RWPE2 (cell line): ENCODE data around the gene OSGEP.
A peak's percentile ranks its signal among the peaks of the same experiment; 100 is the strongest.

Experiments used
- ATAC-seq: fragments of 200-7000 bp; cut with Tn5 transposase; 3 replicates; pipeline ENCODE4 v1.9.1; 2021; ENCODE audit warnings: low read depth
- DNase-seq: peaks from one replicate; pipeline ENCODE4 v3.0.0-alpha.2; 2020; ENCODE audit warnings: low spot score
- H3K27ac ChIP-seq: fragments of 450-650 bp; 2 replicates; pipeline ENCODE4 v1.5.1; 2017; ENCODE audit warnings: mild to moderate bottlenecking; ENCODE audit not compliant: poor library complexity, severe bottlenecking
- H3K27me3 ChIP-seq: fragments of 250-450 bp; sonication (Bioruptor Pico); 2 replicates; pipeline ENCODE4 v1.5.1; 2021; ENCODE audit warnings: mild to moderate bottlenecking, moderate library complexity; ENCODE audit not compliant: insufficient read depth, poor library complexity, severe bottlenecking
- H3K36me3 ChIP-seq: fragments of 250-450 bp; sonication (Bioruptor Pico); 2 replicates; pipeline ENCODE4 v1.5.1; 2020; ENCODE audit warnings: low read depth, mild to moderate bottlenecking, moderate library complexity
- H3K4me1 ChIP-seq: fragments of 250-450 bp; sonication (Bioruptor Pico); 2 replicates; pipeline ENCODE4 v1.5.1; 2021; ENCODE audit warnings: mild to moderate bottlenecking, moderate library complexity; ENCODE audit not compliant: insufficient read depth, poor library complexity, severe bottlenecking
- H3K4me3 ChIP-seq: fragments of 250-450 bp; sonication (Bioruptor Pico); 2 replicates; pipeline ENCODE4 v1.5.1; 2021; ENCODE audit warnings: mild to moderate bottlenecking, moderate library complexity; ENCODE audit not compliant: severe bottlenecking
- H3K9me3 ChIP-seq: fragments of 250-450 bp; sonication (Bioruptor Pico); 2 replicates; pipeline ENCODE4 v1.5.1; 2021; ENCODE audit warnings: mild to moderate bottlenecking, moderate library complexity; ENCODE audit not compliant: severe bottlenecking
- CTCF ChIP-seq: fragments of 450-650 bp; IDR thresholded peaks from one replicate; pipeline ENCODE4 v1.5.1; 2017; ENCODE audit warnings: mild to moderate bottlenecking, moderate library complexity; ENCODE audit not compliant: poor library complexity, severe bottlenecking

OSGEP gene

GRCh38 chr14:20489093-20489994 lies 34.7 kb upstream of the OSGEP start:
- Histone ChIP-seq H3K36me3 (no peaks in the 10 kb centered on the region), H3K27ac (no peak overlapping the region), H3K9me3 (no peaks in the 10 kb centered on the region), H3K4me1 (peaks cover 10% of the 10 kb centered on the region), H3K27me3 (no peaks in the 10 kb centered on the region), H3K4me3 (no peak overlapping the region)
- ATAC-seq: peak; percentile 91
- no peak for DNase-seq
- no peak for TF ChIP-seq CTCF

GRCh38 chr14:20487396-20487725 lies 32.7 kb upstream of the OSGEP start:
- DNase-seq (no peak), ATAC-seq (no peak)
- TF ChIP-seq CTCF: peak; percentile 48
- Histone ChIP-seq H3K36me3 (no peaks in the 10 kb centered on the region), H3K27ac (no peak overlapping the region), H3K4me3 (no peak overlapping the region), H3K9me3 (no peaks in the 10 kb centered on the region), H3K4me1 (peaks cover 10% of the 10 kb centered on the region), H3K27me3 (no peaks in the 10 kb centered on the region)

- Histone ChIP-seq H3K27ac (no peak overlapping the region), H3K27me3 (no peaks in the 10 kb centered on the region), H3K9me3 (no peaks in the 10 kb centered on the region), H3K4me3 (no peak overlapping the region), H3K36me3 (no peaks in the 10 kb centered on the region), H3K4me1 (peaks cover 10% of the 10 kb centered on the region)
- no peak for TF ChIP-seq CTCF
- ATAC-seq (no peak), DNase-seq (no peak)
Measured at GRCh38 chr14:20486684-20487395, 32.2 kb upstream of the OSGEP start.

- no peaks in the 10 kb centered on the region for H3K9me3 ChIP-seq
- no peaks in the 10 kb centered on the region for H3K27me3 ChIP-seq
- H3K36me3 ChIP-seq: no peaks in the 10 kb centered on the region
- H3K27ac ChIP-seq: no peak overlapping the region
- peaks cover 10% of the 10 kb centered on the region for H3K4me1 ChIP-seq
- TF ChIP-seq CTCF: no peak
- DNase-seq (no peak), ATAC-seq (no peak)
- no peak overlapping the region for H3K4me3 ChIP-seq
Measured at GRCh38 chr14:20485900-20486299, 31.3 kb upstream of the OSGEP start.
